GM21786 (cell line): ENCODE measurements around the gene RENBP.

ENCODE experiments used
- ATAC-seq: cut with Tn5 transposase; IDR thresholded peaks from one replicate; pipeline ENCODE4 v1.9.1; 2021; ENCODE audit not compliant: unreplicated experiment

The RENBP gene

GRCh38 chrX:153934762-153935325, 9.6 kb downstream of the RENBP start, which contains the start of gene NAA10:
TSS of gene NAA10 (minus strand) at chrX:153935037. CDS start at chrX:153934904, 133 bp downstream.
- ATAC-seq, result peak; percentile 89

GRCh38 chrX:153934148-153934761, 10.2 kb downstream of the RENBP start:
- ATAC-seq, result peak; percentile 1

GRCh38 chrX:153933748-153934147, 10.7 kb downstream of the RENBP start:
- no peak for ATAC-seq

GRCh38 chrX:153932220-153932915, 12.1 kb downstream of the RENBP start:
- no peak for ATAC-seq

- no peak for ATAC-seq
Measured at GRCh38 chrX:153931748-153932147, 12.7 kb downstream of the RENBP start.

GRCh38 chrX:153931151-153931550, 13.3 kb downstream of the RENBP start:
- ATAC-seq, result no peak

- no peak for ATAC-seq
Measured at GRCh38 chrX:153930011-153930910, 14.2 kb downstream of the RENBP start.

GRCh38 chrX:153929576-153929975, 14.9 kb downstream of the RENBP start:
- ATAC-seq, result no peak

GRCh38 chrX:153928846-153929245, 15.6 kb downstream of the RENBP start:
- no peak for ATAC-seq

GRCh38 chrX:153927922-153928760, 16.3 kb downstream of the RENBP start:
- peak; percentile 75 for ATAC-seq

- ATAC-seq, result no peak
Measured at GRCh38 chrX:153927672-153927921, 16.8 kb downstream of the RENBP start.

- peak; percentile 43 for ATAC-seq
Measured at GRCh38 chrX:153926858-153927671, 17.4 kb downstream of the RENBP start.

- no peak for ATAC-seq
Measured at GRCh38 chrX:153926552-153926857, 17.9 kb downstream of the RENBP start.

GRCh38 chrX:153925739-153926551, 18.5 kb downstream of the RENBP start, which contains the start of gene ARHGAP4:
TSS of gene ARHGAP4 (minus strand) at chrX:153926264. CDS start at chrX:153926202, 62 bp downstream.
- ATAC-seq, result no peak

- no peak for ATAC-seq
Measured at GRCh38 chrX:153925387-153925738, 19.1 kb downstream of the RENBP start.

GRCh38 chrX:153924149-153924861, 20.1 kb downstream of the RENBP start:
- no peak for ATAC-seq

- ATAC-seq, result no peak
Measured at GRCh38 chrX:153922932-153923857, 21.2 kb downstream of the RENBP start.
